Measurements from ENCODE around the gene KCNH1. TPM values are rescaled to one million over a fixed set of nuclear protein-coding genes. Genes with fewer than 3 reads are reported as not detected.
A peak's percentile ranks its signal among the peaks of the same experiment; 100 is the strongest.

Gene KCNH1
- total RNA-seq, 5 donors from 2014 or later (not counting 1 experiment from before 2014, with no cell fraction given) = not detected

- Mint-ChIP-seq H3K27ac (no peak overlapping the region), H3K9me3 (no peaks in the 10 kb centered on the region), H3K27me3 (peaks cover 7 to 22% of the 10 kb centered on the region in 2 donors), H3K4me1 (no peaks in the 10 kb centered on the region), H3K4me3 (no peak overlapping the region), H3K36me3 (no peaks in the 10 kb centered on the region)
- H3K4me3 ChIP-seq (ENCODE audit: control insufficient read depth in 1 of 2, extremely low read depth in 1 of 2, low read length in 1 of 2) = no peak overlapping the region
- no peaks in the 10 kb centered on the region for H3K36me3 ChIP-seq (ENCODE audit: control insufficient read depth in 2 of 2, extremely low read depth in 1 of 2, insufficient read depth in 1 of 2, low read length in 1 of 2)
- DNase-seq (no peak), ATAC-seq (replicated peaks in 1 of 4) (no peak)
- no peak overlapping the region for H3K27ac ChIP-seq (ENCODE audit: low read length)
- no peaks in the 10 kb centered on the region for H3K4me1 ChIP-seq (ENCODE audit: control insufficient read depth in 1 of 2, extremely low read depth in 1 of 2, insufficient read depth in 2 of 2, low read length in 2 of 2)
- H3K27me3 ChIP-seq (replicated peaks in 1 of 2; ENCODE audit: control insufficient read depth in 2 of 2, extremely low read depth in 1 of 2, insufficient read depth in 2 of 2, low read length in 1 of 2) = peaks cover 0 to 4% of the 10 kb centered on the region in 2 experiments
- H3K9me3 ChIP-seq = no peaks in the 10 kb centered on the region
- ChIA-PET CTCF (interaction anchor here in 1 of 2 donors (0.7 kb wide), 1 partner anchor 1185 kb away, joined by 3 read pairs; no protein-coding TSS in a partner anchor), POLR2A (no interaction called here)
- no CpG with 5 or more reads among the region's 3 CpGs for WGBS (ENCODE audit: insufficient coverage)
Observed at GRCh38 chr1:210792250-210793102, 341.5 kb downstream of the KCNH1 start.

- Mint-ChIP-seq H3K4me1 (no peaks in the 10 kb centered on the region), H3K4me3 (no peak overlapping the region), H3K27ac (no peak overlapping the region), H3K36me3 (no peaks in the 10 kb centered on the region), H3K9me3 (no peaks in the 10 kb centered on the region), H3K27me3 (peaks cover 14 to 18% of the 10 kb centered on the region in 2 donors)
- H3K27ac ChIP-seq (ENCODE audit: low read length) = no peak overlapping the region
- DNase-seq (no peak), ATAC-seq (replicated peaks in 1 of 4) (no peak)
- peaks cover 0 to 4% of the 10 kb centered on the region in 2 experiments for H3K27me3 ChIP-seq (replicated peaks in 1 of 2; ENCODE audit: control insufficient read depth in 2 of 2, extremely low read depth in 1 of 2, insufficient read depth in 2 of 2, low read length in 1 of 2)
- no peaks in the 10 kb centered on the region for H3K9me3 ChIP-seq
- no peaks in the 10 kb centered on the region for H3K36me3 ChIP-seq (ENCODE audit: control insufficient read depth in 2 of 2, extremely low read depth in 1 of 2, insufficient read depth in 1 of 2, low read length in 1 of 2)
- CTCF ChIA-PET = interaction anchor here in 1 of 2 donors (0.9 kb wide), 1 partner anchor 119 kb away, joined by 3 read pairs; no protein-coding TSS in a partner anchor
- 15% methylated on average over 2 of the region's 2 CpGs for WGBS (ENCODE audit: insufficient coverage)
- H3K4me1 ChIP-seq (ENCODE audit: control insufficient read depth in 1 of 2, extremely low read depth in 1 of 2, insufficient read depth in 2 of 2, low read length in 2 of 2) = no peaks in the 10 kb centered on the region
- POLR2A ChIA-PET = no interaction called here
- H3K4me3 ChIP-seq (ENCODE audit: control insufficient read depth in 1 of 2, extremely low read depth in 1 of 2, low read length in 1 of 2) = no peak overlapping the region
Observed at GRCh38 chr1:210790196-210790595, 343.8 kb downstream of the KCNH1 start.

- POLR2A ChIA-PET = no interaction called here
- peaks cover 0 to 4% of the 10 kb centered on the region in 2 experiments for H3K27me3 ChIP-seq (replicated peaks in 1 of 2; ENCODE audit: control insufficient read depth in 2 of 2, extremely low read depth in 1 of 2, insufficient read depth in 2 of 2, low read length in 1 of 2)
- CTCF ChIA-PET = no interaction called here
- ATAC-seq (replicated peaks in 1 of 4) = no peak
- Mint-ChIP-seq H3K36me3 (no peaks in the 10 kb centered on the region), H3K4me1 (no peaks in the 10 kb centered on the region), H3K9me3 (no peaks in the 10 kb centered on the region), H3K27ac (no peak overlapping the region), H3K4me3 (no peak overlapping the region), H3K27me3 (peaks cover 14 to 18% of the 10 kb centered on the region in 2 donors)
- no CpG with 5 or more reads among the region's 1 CpG for WGBS (ENCODE audit: insufficient coverage)
- H3K36me3 ChIP-seq (ENCODE audit: control insufficient read depth in 2 of 2, extremely low read depth in 1 of 2, insufficient read depth in 1 of 2, low read length in 1 of 2) = no peaks in the 10 kb centered on the region
- no peaks in the 10 kb centered on the region for H3K9me3 ChIP-seq
- DNase-seq = no peak
- no peaks in the 10 kb centered on the region for H3K4me1 ChIP-seq (ENCODE audit: control insufficient read depth in 1 of 2, extremely low read depth in 1 of 2, insufficient read depth in 2 of 2, low read length in 2 of 2)
- H3K4me3 ChIP-seq (ENCODE audit: control insufficient read depth in 1 of 2, extremely low read depth in 1 of 2, low read length in 1 of 2) = no peak overlapping the region
- no peak overlapping the region for H3K27ac ChIP-seq (ENCODE audit: low read length)
Observed at GRCh38 chr1:210787800-210788199, 346.1 kb downstream of the KCNH1 start.

GRCh38 chr1:210786546-210786945, 347.4 kb downstream of the KCNH1 start:
- POLR2A ChIA-PET = no interaction called here
- Histone ChIP-seq H3K27ac (ENCODE audit: low read length) (no peak overlapping the region), H3K27me3 (replicated peaks in 1 of 2; ENCODE audit: control insufficient read depth in 2 of 2, extremely low read depth in 1 of 2, insufficient read depth in 2 of 2, low read length in 1 of 2) (peaks cover 0 to 2% of the 10 kb centered on the region in 2 experiments), H3K4me1 (ENCODE audit: control insufficient read depth in 1 of 2, extremely low read depth in 1 of 2, insufficient read depth in 2 of 2, low read length in 2 of 2) (no peaks in the 10 kb centered on the region), H3K36me3 (ENCODE audit: control insufficient read depth in 2 of 2, extremely low read depth in 1 of 2, insufficient read depth in 1 of 2, low read length in 1 of 2) (no peaks in the 10 kb centered on the region), H3K9me3 (no peaks in the 10 kb centered on the region), H3K4me3 (ENCODE audit: control insufficient read depth in 1 of 2, extremely low read depth in 1 of 2, low read length in 1 of 2) (no peak overlapping the region)
- Mint-ChIP-seq H3K36me3 (no peaks in the 10 kb centered on the region), H3K9me3 (no peaks in the 10 kb centered on the region), H3K27ac (no peak overlapping the region), H3K4me1 (no peaks in the 10 kb centered on the region), H3K4me3 (no peak overlapping the region), H3K27me3 (peaks cover 13 to 18% of the 10 kb centered on the region in 2 donors)
- DNase-seq = no peak
- CTCF ChIA-PET = no interaction called here
- 57% methylated on average over 1 of the region's 1 CpG for WGBS (ENCODE audit: insufficient coverage)
- ATAC-seq (replicated peaks in 1 of 4) = no peak

- ChIA-PET CTCF (no interaction called here), POLR2A (interaction anchor here in 1 of 2 donors (0.5 kb wide), 2 partner anchors 111 to 151 kb away, joined by 3 to 6 read pairs; no protein-coding TSS in a partner anchor)
- Histone ChIP-seq H3K4me1 (ENCODE audit: control insufficient read depth in 1 of 2, extremely low read depth in 1 of 2, insufficient read depth in 2 of 2, low read length in 2 of 2) (no peaks in the 10 kb centered on the region), H3K27me3 (replicated peaks in 1 of 2; ENCODE audit: control insufficient read depth in 2 of 2, extremely low read depth in 1 of 2, insufficient read depth in 2 of 2, low read length in 1 of 2) (no peaks in the 10 kb centered on the region), H3K9me3 (no peaks in the 10 kb centered on the region), H3K36me3 (ENCODE audit: control insufficient read depth in 2 of 2, extremely low read depth in 1 of 2, insufficient read depth in 1 of 2, low read length in 1 of 2) (no peaks in the 10 kb centered on the region), H3K4me3 (ENCODE audit: control insufficient read depth in 1 of 2, extremely low read depth in 1 of 2, low read length in 1 of 2) (no peak overlapping the region), H3K27ac (ENCODE audit: low read length) (no peak overlapping the region)
- Mint-ChIP-seq H3K9me3 (no peaks in the 10 kb centered on the region), H3K27ac (no peak overlapping the region), H3K36me3 (no peaks in the 10 kb centered on the region), H3K4me1 (no peaks in the 10 kb centered on the region), H3K4me3 (no peak overlapping the region), H3K27me3 (peaks cover 15 to 17% of the 10 kb centered on the region in 2 donors)
- no CpG with 5 or more reads among the region's 1 CpG for whole genome bisulfite sequencing (ENCODE audit: insufficient coverage)
- no peak for DNase-seq
- ATAC-seq (replicated peaks in 1 of 4) = no peak
Observed at GRCh38 chr1:210783925-210784324, 350.0 kb downstream of the KCNH1 start.

GRCh38 chr1:210781652-210782051, 352.3 kb downstream of the KCNH1 start:
- Histone ChIP-seq H3K36me3 (ENCODE audit: control insufficient read depth in 2 of 2, extremely low read depth in 1 of 2, insufficient read depth in 1 of 2, low read length in 1 of 2) (no peaks in the 10 kb centered on the region), H3K27ac (ENCODE audit: low read length) (no peak overlapping the region), H3K4me3 (ENCODE audit: control insufficient read depth in 1 of 2, extremely low read depth in 1 of 2, low read length in 1 of 2) (no peak overlapping the region), H3K9me3 (no peaks in the 10 kb centered on the region), H3K4me1 (ENCODE audit: control insufficient read depth in 1 of 2, extremely low read depth in 1 of 2, insufficient read depth in 2 of 2, low read length in 2 of 2) (no peaks in the 10 kb centered on the region), H3K27me3 (replicated peaks in 1 of 2; ENCODE audit: control insufficient read depth in 2 of 2, extremely low read depth in 1 of 2, insufficient read depth in 2 of 2, low read length in 1 of 2) (no peaks in the 10 kb centered on the region)
- ChIA-PET POLR2A (no interaction called here), CTCF (no interaction called here)
- 43% methylated on average over 5 of the region's 5 CpGs for WGBS (ENCODE audit: insufficient coverage)
- Mint-ChIP-seq H3K27me3 (peaks cover 13 to 17% of the 10 kb centered on the region in 2 donors), H3K4me3 (no peak overlapping the region), H3K4me1 (no peaks in the 10 kb centered on the region), H3K36me3 (no peaks in the 10 kb centered on the region), H3K27ac (no peak overlapping the region), H3K9me3 (no peaks in the 10 kb centered on the region)
- peak in 1 of 4 experiments; percentile 22 for ATAC-seq (replicated peaks in 1 of 4)
- no peak for DNase-seq
